ENCODE measurements around the gene CSH1. TPM values are rescaled to one million over a fixed set of nuclear protein-coding genes. Genes with fewer than 3 reads are reported as not detected.
A peak's percentile ranks its signal among the peaks of the same experiment; 100 is the strongest.
"Not testable (repeated sequence)": the region's sequence is repeated elsewhere in the genome, so short reads cannot be mapped to it uniquely, and the experiment has no call there.

The CSH1 gene
- total RNA-seq (10 to 100 TPM in 1 of 2 donors, 1 to 10 TPM in 1; 9.9 to 11.3 TPM), total RNA-seq (0 reads per million in 2 donors)

DNA sequence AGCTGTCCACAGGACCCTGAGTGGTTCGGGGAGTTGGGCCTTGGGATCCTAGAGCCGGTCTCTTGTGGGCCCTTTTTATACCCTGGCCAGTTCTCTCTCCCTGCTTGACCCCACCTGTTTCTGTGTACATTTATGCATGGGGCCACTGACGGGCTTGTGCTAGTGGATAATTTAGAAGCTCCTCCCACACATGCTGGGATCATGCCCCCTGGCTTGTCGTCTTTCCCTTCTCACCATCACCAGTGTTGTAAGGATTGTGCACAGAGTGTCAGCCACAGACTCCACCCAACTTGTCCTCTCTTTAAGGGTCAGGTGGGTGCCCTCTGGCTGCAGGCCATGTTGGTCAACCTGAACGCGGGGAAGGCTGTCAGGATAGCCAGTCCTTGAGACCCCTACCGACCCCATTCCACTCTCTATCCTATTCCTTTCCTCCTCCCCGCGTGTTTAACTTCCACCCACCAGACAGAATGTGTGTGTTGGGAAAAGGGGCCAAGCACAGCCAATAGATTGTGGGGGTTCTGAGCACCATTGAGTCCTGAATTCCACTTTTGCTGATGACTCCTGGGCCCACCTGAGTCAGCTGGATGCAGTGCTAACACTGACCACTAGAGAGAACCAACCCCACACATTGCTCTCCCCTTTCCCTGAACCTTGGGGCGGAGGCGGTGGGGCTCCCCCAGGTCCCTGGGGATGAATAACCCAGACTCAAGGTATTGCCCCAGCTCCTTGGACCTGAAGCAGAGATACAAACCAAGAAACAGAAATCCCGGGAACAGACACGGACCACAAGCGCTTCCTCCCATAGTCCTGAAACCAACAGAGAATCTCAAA is at the start of gene CSH1:
Gene CSH1, minus strand, starts transcription at position 51 of the 831 bp plus-strand sequence. CDS start 63 bp downstream, outside the sequence.
- H3K27ac Mint-ChIP-seq; H3K4me1 Mint-ChIP-seq; DNase-seq; H3K9me3 ChIP-seq (ENCODE audit: control insufficient read depth, low read length, poor library complexity, severe bottlenecking); H3K4me3 Mint-ChIP-seq; ATAC-seq; H3K36me3 Mint-ChIP-seq (ENCODE audit: low read depth): not testable (repeated sequence)
- peaks cover 14% of the 10 kb centered on the region for H3K27me3 Mint-ChIP-seq

DNA sequence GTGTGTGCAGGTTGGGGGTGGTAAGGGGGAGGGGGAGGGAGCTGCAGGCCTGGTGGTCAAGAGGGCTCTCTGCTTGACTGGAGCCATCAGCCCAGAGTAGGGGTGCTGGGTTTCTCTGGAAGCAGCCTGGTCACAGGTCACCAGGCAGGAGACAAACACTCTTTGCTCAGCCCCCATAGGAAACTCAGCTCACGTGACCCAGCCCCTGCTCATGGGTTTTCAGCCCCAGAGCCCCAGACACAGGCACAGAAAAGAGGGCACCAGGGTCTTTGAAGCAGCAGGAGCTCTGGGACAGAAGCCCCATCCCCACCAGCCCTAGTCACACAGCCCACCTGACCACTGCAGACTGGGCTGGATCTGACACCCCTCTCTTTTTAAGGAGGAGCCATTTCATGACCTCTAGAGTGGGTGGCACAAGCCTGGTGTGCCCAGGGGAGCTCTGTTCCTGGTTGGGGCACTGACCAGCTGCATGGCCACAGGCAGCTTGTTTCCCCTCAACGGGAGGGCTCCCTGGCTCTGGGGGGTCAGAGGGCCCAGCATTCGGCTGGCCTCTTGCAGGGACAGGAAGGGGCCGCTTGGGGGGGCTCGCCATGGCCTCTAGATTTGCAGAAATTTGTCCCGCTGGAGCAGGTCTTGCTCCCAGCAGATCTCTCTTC is 49.5 kb upstream of the CSH1 start:
- Mint-ChIP-seq H3K4me1 (peaks cover 15% of the 10 kb centered on the region), H3K4me3 (peak overlapping the region; percentile 86), H3K27ac (no peak overlapping the region), H3K36me3 (ENCODE audit: low read depth) (no peaks in the 10 kb centered on the region), H3K27me3 (no peaks in the 10 kb centered on the region)
- no peaks in the 10 kb centered on the region for H3K9me3 ChIP-seq (ENCODE audit: control insufficient read depth, low read length, poor library complexity, severe bottlenecking)
- DNase-seq (no peak), ATAC-seq (no peak)

DNA sequence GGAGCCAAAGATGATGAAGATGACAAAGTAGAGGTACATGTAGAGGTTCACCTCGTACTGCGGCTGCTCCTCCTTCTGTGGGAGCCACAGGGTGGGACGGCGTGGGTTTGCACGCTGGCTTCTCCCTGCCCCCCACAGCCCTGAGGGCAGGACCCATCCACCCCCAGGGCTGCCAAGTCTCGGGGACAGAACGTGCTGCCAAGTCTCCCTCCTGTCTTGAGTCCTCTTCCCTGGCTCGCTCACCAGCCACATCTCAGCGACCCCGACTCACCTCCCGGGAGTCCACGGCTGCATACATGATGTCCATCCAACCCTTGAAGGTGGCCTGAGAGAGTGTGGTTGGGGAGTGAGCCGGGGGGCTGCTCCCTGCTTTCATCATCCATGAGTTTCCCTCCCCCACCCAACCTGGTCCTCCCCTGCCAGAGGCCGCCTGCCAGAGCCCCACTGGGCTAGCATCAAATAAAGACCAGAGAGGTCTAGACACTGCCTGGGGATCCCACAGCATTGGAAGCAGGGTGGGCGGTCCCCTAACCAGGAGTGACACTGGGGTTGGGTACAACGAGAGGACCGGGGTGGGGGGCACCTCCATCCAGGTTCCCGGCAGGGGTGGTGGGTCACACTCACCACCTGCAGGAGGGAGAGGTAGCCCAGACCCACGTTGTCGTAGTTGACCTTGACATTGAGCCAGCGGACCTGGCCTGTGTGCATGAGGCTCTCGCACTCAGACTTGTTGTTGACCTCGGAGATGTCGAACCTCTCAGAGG is 48.5 kb upstream of the CSH1 start:
- H3K27me3 Mint-ChIP-seq = no peaks in the 10 kb centered on the region
- no peak overlapping the region for H3K4me3 Mint-ChIP-seq
- H3K27ac Mint-ChIP-seq = peak overlapping the region; percentile 29
- peaks cover 14% of the 10 kb centered on the region for H3K4me1 Mint-ChIP-seq
- DNase-seq (no peak), ATAC-seq (no peak)
- H3K36me3 Mint-ChIP-seq (ENCODE audit: low read depth) = no peaks in the 10 kb centered on the region
- H3K9me3 ChIP-seq (ENCODE audit: control insufficient read depth, low read length, poor library complexity, severe bottlenecking) = no peaks in the 10 kb centered on the region

DNA sequence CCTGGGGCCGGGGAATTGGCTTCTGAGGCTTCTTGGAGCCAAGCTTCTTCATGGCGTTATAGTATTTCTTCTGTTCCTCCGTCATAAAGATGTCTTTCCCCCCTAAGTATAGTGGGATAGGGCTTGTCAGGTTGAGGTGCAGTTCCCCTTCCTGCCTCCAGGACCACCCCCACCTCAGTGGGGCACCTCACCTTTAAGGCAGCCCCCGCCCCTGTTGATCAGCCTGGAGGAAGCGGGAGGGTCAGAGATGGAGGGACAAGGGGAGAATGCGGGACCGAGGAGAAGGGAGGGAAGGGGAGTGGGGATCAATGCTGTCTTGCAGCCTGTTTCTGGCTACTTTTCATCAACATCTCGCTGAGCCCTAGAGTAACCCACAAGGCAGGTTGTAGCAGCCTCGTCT is 47.4 kb upstream of the CSH1 start:
- Mint-ChIP-seq H3K36me3 (ENCODE audit: low read depth) (no peaks in the 10 kb centered on the region), H3K27ac (no peak overlapping the region), H3K4me3 (no peak overlapping the region), H3K27me3 (no peaks in the 10 kb centered on the region), H3K4me1 (peaks cover 20% of the 10 kb centered on the region)
- no peaks in the 10 kb centered on the region for H3K9me3 ChIP-seq (ENCODE audit: control insufficient read depth, low read length, poor library complexity, severe bottlenecking)
- DNase-seq = no peak
- no peak for ATAC-seq

DNA sequence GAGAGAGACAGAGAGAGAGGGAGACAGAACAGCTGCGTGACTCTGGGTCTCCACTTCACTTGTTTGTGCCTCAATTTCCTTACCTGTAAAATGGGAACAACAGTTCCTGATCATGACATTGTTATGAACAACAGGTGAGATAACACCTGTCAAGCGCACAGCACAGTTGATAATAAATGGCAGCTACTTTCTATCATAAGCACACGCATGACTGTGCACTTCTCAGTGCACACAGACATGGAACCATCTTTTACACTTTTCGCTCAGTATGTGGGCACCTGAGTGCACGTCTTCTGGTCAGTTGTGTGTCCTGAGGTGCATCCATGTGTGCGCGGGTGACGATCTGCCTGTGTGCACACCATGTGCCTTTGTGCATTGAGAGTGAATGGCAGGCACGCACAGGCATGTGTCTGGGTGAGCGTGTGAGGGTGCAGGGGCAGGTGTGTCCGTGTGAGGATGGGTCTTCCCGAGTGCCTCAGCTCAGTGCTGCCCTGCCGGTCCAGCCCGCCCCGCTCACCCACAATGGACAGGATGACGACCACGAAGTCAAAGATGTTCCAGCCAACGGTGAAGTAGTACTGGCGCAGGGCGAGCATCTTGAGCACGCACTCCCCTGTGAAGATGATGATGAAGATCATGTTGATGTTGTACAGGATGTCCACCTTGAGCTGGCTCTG is 46.1 kb upstream of the CSH1 start:
- no peak for ATAC-seq
- no peak overlapping the region for H3K4me3 Mint-ChIP-seq
- no peaks in the 10 kb centered on the region for H3K9me3 ChIP-seq (ENCODE audit: control insufficient read depth, low read length, poor library complexity, severe bottlenecking)
- DNase-seq = no peak
- no peaks in the 10 kb centered on the region for H3K27me3 Mint-ChIP-seq
- H3K36me3 Mint-ChIP-seq (ENCODE audit: low read depth) = no peaks in the 10 kb centered on the region
- peak overlapping the region; percentile 19 for H3K27ac Mint-ChIP-seq
- H3K4me1 Mint-ChIP-seq = peaks cover 25% of the 10 kb centered on the region

DNA sequence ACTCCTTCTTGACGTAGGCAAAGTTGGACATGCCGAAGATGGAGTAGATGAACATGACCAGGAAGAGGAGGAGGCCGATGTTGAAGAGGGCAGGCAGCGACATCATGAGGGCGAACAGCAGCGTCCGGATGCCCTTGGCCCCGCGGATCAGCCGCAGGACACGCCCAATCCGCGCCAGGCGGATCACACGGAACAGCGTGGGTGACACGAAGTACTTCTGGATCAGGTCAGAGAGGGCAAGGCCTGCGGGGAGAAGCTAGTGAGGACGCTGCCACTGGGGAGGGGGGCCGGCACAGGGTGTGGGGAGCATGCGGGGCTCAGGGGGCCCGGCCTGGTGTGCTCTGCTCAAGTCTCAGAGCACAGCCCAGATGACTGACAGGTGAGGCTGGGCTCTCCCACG is 45.4 kb upstream of the CSH1 start:
- no peaks in the 10 kb centered on the region for H3K36me3 Mint-ChIP-seq (ENCODE audit: low read depth)
- no peak overlapping the region for H3K4me3 Mint-ChIP-seq
- H3K27ac Mint-ChIP-seq = no peak overlapping the region
- DNase-seq = no peak
- H3K4me1 Mint-ChIP-seq = peaks cover 23% of the 10 kb centered on the region
- no peaks in the 10 kb centered on the region for H3K27me3 Mint-ChIP-seq
- H3K9me3 ChIP-seq (ENCODE audit: control insufficient read depth, low read length, poor library complexity, severe bottlenecking) = no peaks in the 10 kb centered on the region
- no peak for ATAC-seq

DNA sequence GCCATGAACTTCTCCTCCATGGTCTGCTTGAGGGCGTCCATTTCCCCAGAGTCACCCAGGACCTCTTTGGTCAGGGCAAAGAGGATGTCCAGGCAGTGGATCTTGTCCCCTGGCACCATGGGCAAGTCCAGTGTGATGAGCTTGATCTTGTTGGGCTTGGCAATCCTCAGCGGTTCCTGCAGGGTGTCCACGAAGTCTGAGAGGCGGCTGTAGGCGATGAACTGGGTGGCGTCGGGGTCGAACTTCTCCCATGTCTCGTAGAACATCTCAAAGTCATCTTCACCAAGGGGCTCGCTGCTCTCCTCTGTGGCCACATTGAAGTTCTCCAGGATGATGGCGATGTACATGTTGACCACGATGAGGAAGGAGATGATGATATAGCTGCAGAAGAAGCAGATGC is 44.8 kb upstream of the CSH1 start:
- H3K27ac Mint-ChIP-seq = no peak overlapping the region
- H3K4me1 Mint-ChIP-seq = peaks cover 19% of the 10 kb centered on the region
- H3K27me3 Mint-ChIP-seq = no peaks in the 10 kb centered on the region
- H3K36me3 Mint-ChIP-seq (ENCODE audit: low read depth) = peaks cover under 1% of the 10 kb centered on the region
- ATAC-seq (no peak), DNase-seq (no peak)
- H3K4me3 Mint-ChIP-seq = no peak overlapping the region
- no peaks in the 10 kb centered on the region for H3K9me3 ChIP-seq (ENCODE audit: control insufficient read depth, low read length, poor library complexity, severe bottlenecking)

DNA sequence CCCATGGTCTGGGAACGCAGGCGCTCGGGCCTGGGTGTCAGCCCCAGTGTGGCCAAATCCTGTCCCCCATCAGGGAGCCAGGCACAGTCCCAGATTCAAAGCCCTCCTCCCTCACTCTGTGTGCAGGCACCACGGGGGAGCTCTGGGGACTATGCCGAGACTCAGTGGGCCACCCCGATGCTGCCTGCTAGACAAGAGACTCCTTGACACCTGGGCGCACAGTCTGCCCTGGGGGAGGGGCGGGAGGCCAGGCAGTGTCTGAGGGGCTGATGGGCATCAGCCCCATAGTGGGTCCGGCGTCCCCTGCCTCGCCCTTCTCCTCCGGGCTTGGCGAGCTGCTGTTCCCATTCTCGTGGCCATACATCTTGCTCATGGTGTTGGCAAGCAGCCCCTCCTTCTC is 44.2 kb upstream of the CSH1 start:
- peaks cover 21% of the 10 kb centered on the region for H3K4me1 Mint-ChIP-seq

DNA sequence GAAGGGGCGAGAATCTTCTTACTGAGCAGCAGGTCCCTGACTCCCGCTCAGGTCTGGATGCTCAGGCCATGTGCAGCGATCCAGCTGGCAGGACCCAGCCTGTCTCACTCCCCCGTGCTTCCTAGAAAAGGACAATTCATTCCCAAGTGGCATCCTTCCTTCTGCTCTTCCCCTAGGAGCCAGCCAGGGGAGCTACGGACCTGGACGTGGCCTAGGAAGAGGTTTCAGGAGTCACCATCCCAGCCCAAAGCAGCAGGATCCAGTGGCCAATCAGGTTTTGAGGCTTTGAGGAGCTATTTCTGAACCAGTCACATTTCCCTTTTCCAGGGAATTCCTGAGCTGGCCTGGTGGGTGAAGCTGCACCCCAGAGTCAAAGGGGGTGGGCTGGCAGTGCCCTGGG is 43.5 kb upstream of the CSH1 start:
- Mint-ChIP-seq H3K36me3 (ENCODE audit: low read depth) (peaks cover 2% of the 10 kb centered on the region), H3K4me1 (peaks cover 16% of the 10 kb centered on the region), H3K4me3 (no peak overlapping the region), H3K27ac (no peak overlapping the region), H3K27me3 (no peaks in the 10 kb centered on the region)
- H3K9me3 ChIP-seq (ENCODE audit: control insufficient read depth, low read length, poor library complexity, severe bottlenecking) = no peaks in the 10 kb centered on the region
- ATAC-seq (no peak), DNase-seq (no peak)

More for the DNA sequence above, 44.2 kb upstream of the CSH1 start:
- no peak overlapping the region for H3K4me3 Mint-ChIP-seq
- peaks cover 2% of the 10 kb centered on the region for H3K36me3 Mint-ChIP-seq (ENCODE audit: low read depth)
- H3K9me3 ChIP-seq (ENCODE audit: control insufficient read depth, low read length, poor library complexity, severe bottlenecking) = no peaks in the 10 kb centered on the region
- no peak for ATAC-seq
- no peak overlapping the region for H3K27ac Mint-ChIP-seq
- no peak for DNase-seq
- no peaks in the 10 kb centered on the region for H3K27me3 Mint-ChIP-seq

DNA sequence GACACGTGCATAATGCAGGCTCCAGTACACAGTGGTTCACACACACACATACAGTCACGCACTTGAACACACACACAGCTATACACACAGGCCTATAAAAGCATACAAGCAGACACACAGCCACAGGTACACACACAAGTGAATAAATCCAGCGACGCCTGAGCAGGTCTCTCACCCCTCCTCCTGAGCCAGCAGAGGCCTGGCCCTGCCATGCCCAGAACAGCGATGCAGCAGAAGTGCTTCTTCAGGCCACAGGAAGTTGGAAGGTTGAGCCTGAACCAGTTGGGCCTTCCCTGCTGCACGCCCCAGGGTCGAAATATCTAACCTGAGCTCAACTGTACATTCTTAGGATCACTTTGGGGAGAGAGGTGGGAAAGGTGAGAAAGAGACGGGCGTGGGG is 43.0 kb upstream of the CSH1 start:
- H3K4me3 Mint-ChIP-seq = no peak overlapping the region
- peaks cover 2% of the 10 kb centered on the region for H3K36me3 Mint-ChIP-seq (ENCODE audit: low read depth)
- H3K9me3 ChIP-seq (ENCODE audit: control insufficient read depth, low read length, poor library complexity, severe bottlenecking) = no peaks in the 10 kb centered on the region
- ATAC-seq (no peak), DNase-seq (no peak)
- peak overlapping the region; percentile 80 for H3K27ac Mint-ChIP-seq
- peaks cover 16% of the 10 kb centered on the region for H3K4me1 Mint-ChIP-seq
- no peaks in the 10 kb centered on the region for H3K27me3 Mint-ChIP-seq

DNA sequence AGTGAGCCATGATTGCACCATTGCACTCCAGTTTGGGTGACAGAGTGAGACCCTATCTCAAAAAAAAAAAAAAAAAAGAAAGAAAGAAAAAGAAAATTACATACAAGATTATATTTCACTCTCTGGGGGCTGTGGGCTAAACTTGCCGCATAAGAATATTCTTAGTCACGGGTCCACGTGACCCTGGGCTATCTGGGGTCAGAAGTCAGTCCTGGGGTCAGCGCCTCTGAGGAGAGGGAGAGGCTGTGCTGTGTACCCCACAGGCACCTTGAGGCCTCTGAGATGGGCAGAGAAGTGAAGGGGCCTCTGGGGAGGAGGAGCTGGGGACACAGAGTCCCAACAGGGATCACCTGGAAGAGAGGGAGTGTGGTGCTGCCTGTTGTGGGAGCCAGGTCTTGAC is 41.5 kb upstream of the CSH1 start:
- Mint-ChIP-seq H3K4me3 (no peak overlapping the region), H3K27ac (peak overlapping the region; percentile 80), H3K4me1 (peaks cover 16% of the 10 kb centered on the region), H3K36me3 (ENCODE audit: low read depth) (peaks cover 2% of the 10 kb centered on the region), H3K27me3 (no peaks in the 10 kb centered on the region)
- no peaks in the 10 kb centered on the region for H3K9me3 ChIP-seq (ENCODE audit: control insufficient read depth, low read length, poor library complexity, severe bottlenecking)
- DNase-seq (no peak), ATAC-seq (no peak)

DNA sequence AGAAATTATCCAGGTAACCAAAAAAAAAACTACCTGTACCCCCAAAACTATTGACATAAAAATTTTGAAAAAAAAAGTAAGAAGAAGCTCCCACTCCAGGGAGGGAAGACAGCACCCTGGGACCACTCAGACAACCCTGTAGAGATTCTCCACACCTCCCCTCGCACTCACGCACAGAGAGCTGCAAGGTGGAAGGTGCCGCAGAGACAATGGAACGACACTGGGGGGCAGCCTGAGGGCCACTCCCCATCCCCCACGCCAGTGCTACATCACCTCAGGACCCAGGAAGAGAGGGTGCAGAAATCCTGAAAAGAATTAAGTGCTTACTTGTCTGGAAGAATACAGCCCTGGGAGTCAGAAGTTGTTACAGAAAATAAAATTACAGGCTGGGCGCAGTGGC is 40.9 kb upstream of the CSH1 start:
- ATAC-seq (no peak), DNase-seq (no peak)
- H3K9me3 ChIP-seq (ENCODE audit: control insufficient read depth, low read length, poor library complexity, severe bottlenecking) = no peaks in the 10 kb centered on the region
- Mint-ChIP-seq H3K27me3 (no peaks in the 10 kb centered on the region), H3K4me1 (peaks cover 19% of the 10 kb centered on the region), H3K27ac (peak overlapping the region; percentile 80), H3K36me3 (ENCODE audit: low read depth) (peaks cover 2% of the 10 kb centered on the region), H3K4me3 (no peak overlapping the region)
